CD4-positive, alpha-beta T cell (primary cell): Measurements from ENCODE around the gene TRPM5. TPM values are rescaled to one million over a fixed set of nuclear protein-coding genes. Genes with fewer than 3 reads are reported as not detected.
A peak's percentile ranks its signal among the peaks of the same experiment; 100 is the strongest.

ENCODE experiments used
- ATAC-seq: fragments of 200-7000 bp; cut with Tn5 transposase; one replicate; pipeline ENCODE4 v1.10.0; 2022; ENCODE audit warnings: mild to moderate bottlenecking; ENCODE audit not compliant: poor library complexity
- CTCF ChIA-PET: fragments of 350-600 bp; sonication (Branson Sonifier 250); formaldehyde crosslinking; loops from one replicate; lab custom pipeline; 2021; ENCODE audit warnings: antibody characterized with exemption, inconsistent platforms; lab: Charles Lee
- POLR2A ChIA-PET: fragments of 350-600 bp; sonication (Branson Sonifier 250); formaldehyde crosslinking; loops from one replicate; lab custom pipeline; 2021; ENCODE audit warnings: antibody characterized with exemption, inconsistent platforms; lab: Charles Lee
- DNase-seq, 14 experiments: peaks; one replicate each; pipeline ENCODE4 v3.0.0-alpha.2; 2013 to 2020; ENCODE audit warnings: mixed read lengths in 2 of 14
- H3K27ac ChIP-seq, 2 donors: one replicate each; pipeline versions ENCODE4 v1.5.1 to v1.7.0; 2013; ENCODE audit warnings: low read length in 2 of 2, low read depth in 1 of 2, mild to moderate bottlenecking in 1 of 2
- H3K27me3 ChIP-seq, 2 experiments: 1 replicate in 1 of 2; 2 replicates in 1 of 2; pipeline versions ENCODE4 v1.6.1 to v1.7.0; 2013; ENCODE audit warnings: low read length in 2 of 2, control low read depth in 1 of 2, mild to moderate bottlenecking in 1 of 2, moderate library complexity in 1 of 2; ENCODE audit not compliant: insufficient read depth in 2 of 2, control insufficient read depth in 1 of 2
- H3K36me3 ChIP-seq: one replicate; pipeline ENCODE4 v1.6.1; 2013; ENCODE audit warnings: low read length, control low read depth; ENCODE audit not compliant: insufficient read depth
- H3K4me1 ChIP-seq: one replicate; pipeline ENCODE4 v1.6.1; 2013; ENCODE audit warnings: low read length, control low read depth; ENCODE audit not compliant: insufficient read depth
- H3K4me3 ChIP-seq: one replicate; pipeline ENCODE4 v1.5.1; 2013; ENCODE audit warnings: mild to moderate bottlenecking, low read length, moderate library complexity
- H3K9me3 ChIP-seq, 2 experiments: 1 replicate in 1 of 2; 2 replicates in 1 of 2; pipeline versions ENCODE4 v1.6.1 to v1.7.0; 2013; ENCODE audit warnings: low read length in 2 of 2, mild to moderate bottlenecking in 2 of 2, control low read depth in 1 of 2, moderate library complexity in 1 of 2; ENCODE audit not compliant: control insufficient read depth in 1 of 2, insufficient read depth in 1 of 2
- H3K27ac Mint-ChIP-seq: one replicate; pipeline ENCODE4 v1.8.0; 2020; ENCODE audit warnings: mixed read lengths
- H3K27me3 Mint-ChIP-seq: one replicate; pipeline ENCODE4 v1.8.0; 2021; ENCODE audit warnings: mixed read lengths
- H3K36me3 Mint-ChIP-seq: one replicate; pipeline ENCODE4 v1.8.0; 2021; ENCODE audit warnings: low read depth, mixed read lengths
- H3K4me1 Mint-ChIP-seq: one replicate; pipeline ENCODE4 v1.8.0; 2021; ENCODE audit warnings: low read depth, mixed read lengths
- H3K4me3 Mint-ChIP-seq: one replicate; pipeline ENCODE4 v1.8.0; 2020; ENCODE audit warnings: mild to moderate bottlenecking, mixed read lengths
- H3K9me3 Mint-ChIP-seq: one replicate; pipeline ENCODE4 v1.8.0; 2020; ENCODE audit warnings: mixed read lengths
- CTCF ChIP-seq: fragments of 200-600 bp; IDR thresholded peaks from one replicate; pipeline ENCODE4 v1.8.0; 2022; ENCODE audit warnings: antibody characterized with exemption, mild to moderate bottlenecking
- intact Hi-C, 2 experiments: fragments of 100-400 bp; cut with DNase I in 1 of 2; cut with micrococcal nuclease in 1 of 2; formaldehyde crosslinking; loops; one replicate each; pipeline versions ENCODE4 v1.15.1 to v1.9.0; 2023 to 2025; cut with DNase I, micrococcal nuclease
- total RNA-seq, 174 experiments: library from RNA in 2 of 174; stranded (reverse) in 2 of 174; gene quantifications; one replicate each; pipeline ENCODE4 v1.2.3 and lab custom pipeline; 2021 to 2026

The TRPM5 gene
- total RNA-seq, 2 experiments from 2014 or later = 0.91 to 1.3 TPM

DNA sequence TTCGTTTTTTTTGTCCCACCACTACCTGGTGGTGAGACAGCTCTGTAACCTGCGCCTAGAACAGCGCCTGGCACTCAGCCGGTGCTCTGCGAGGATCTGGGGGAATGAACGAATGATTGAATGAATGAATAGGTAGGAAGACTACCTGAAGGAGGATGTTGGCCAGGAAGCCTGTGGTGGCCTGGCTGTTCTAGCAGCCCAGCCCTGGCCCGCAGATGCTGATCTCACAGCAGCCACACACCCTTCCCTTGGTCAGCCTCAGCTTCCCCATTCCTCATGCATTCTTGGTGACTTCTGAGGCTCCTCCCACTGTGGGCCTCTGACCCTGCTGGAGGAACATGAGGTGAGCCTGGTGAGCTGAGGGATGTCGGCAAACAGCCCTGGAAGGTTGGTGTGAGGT lies 3.7 kb downstream of the TRPM5 start:
- Mint-ChIP-seq H3K9me3 (no peaks in the 10 kb centered on the region), H3K27ac (no peak overlapping the region), H3K27me3 (no peaks in the 10 kb centered on the region), H3K4me1 (peaks cover 28% of the 10 kb centered on the region), H3K36me3 (peaks cover 3% of the 10 kb centered on the region), H3K4me3 (no peak overlapping the region)
- TF ChIP-seq CTCF = no peak
- H3K36me3 ChIP-seq = no peaks in the 10 kb centered on the region
- no peaks in the 10 kb centered on the region for H3K27me3 ChIP-seq
- peak in 1 of 14 experiments; percentile 21 for DNase-seq
- ATAC-seq = no peak
- H3K4me1 ChIP-seq = peaks cover 29% of the 10 kb centered on the region
- intact Hi-C loops = loop anchor here in 1 of 2 experiments (5.0 to 10.0 kb wide), 2 partner anchors 447 to 614 kb away; partner anchors contain the start of genes CARS1 and CDKN1C
- no peak overlapping the region for H3K4me3 ChIP-seq
- peaks cover 0 to 5% of the 10 kb centered on the region in 2 experiments for H3K9me3 ChIP-seq
- POLR2A ChIA-PET = no interaction called here
- CTCF ChIA-PET = no interaction called here
- H3K27ac ChIP-seq = no peak overlapping the region

GRCh38 chr11:2439820-2440219 lies 4.5 kb downstream of the TRPM5 start:
- Histone ChIP-seq H3K4me1 (peaks cover 24% of the 10 kb centered on the region), H3K9me3 (peaks cover 0 to 5% of the 10 kb centered on the region in 2 experiments), H3K27me3 (no peaks in the 10 kb centered on the region), H3K4me3 (no peak overlapping the region), H3K27ac (no peak overlapping the region), H3K36me3 (no peaks in the 10 kb centered on the region)
- H3K4me1 Mint-ChIP-seq = peaks cover 23% of the 10 kb centered on the region
- DNase-seq (no peak), ATAC-seq (no peak)
- POLR2A ChIA-PET = no interaction called here
- no peaks in the 10 kb centered on the region for H3K27me3 Mint-ChIP-seq
- no peak for TF ChIP-seq CTCF
- H3K36me3 Mint-ChIP-seq = no peaks in the 10 kb centered on the region
- H3K9me3 Mint-ChIP-seq = no peaks in the 10 kb centered on the region
- intact Hi-C loops = loop anchor here in 1 of 2 experiments (5.0 to 10.0 kb wide), 2 partner anchors 447 to 615 kb away; partner anchors contain the start of genes CARS1 and CDKN1C
- H3K27ac Mint-ChIP-seq = no peak overlapping the region
- CTCF ChIA-PET = no interaction called here
- H3K4me3 Mint-ChIP-seq = peak overlapping the region; percentile 7

DNA sequence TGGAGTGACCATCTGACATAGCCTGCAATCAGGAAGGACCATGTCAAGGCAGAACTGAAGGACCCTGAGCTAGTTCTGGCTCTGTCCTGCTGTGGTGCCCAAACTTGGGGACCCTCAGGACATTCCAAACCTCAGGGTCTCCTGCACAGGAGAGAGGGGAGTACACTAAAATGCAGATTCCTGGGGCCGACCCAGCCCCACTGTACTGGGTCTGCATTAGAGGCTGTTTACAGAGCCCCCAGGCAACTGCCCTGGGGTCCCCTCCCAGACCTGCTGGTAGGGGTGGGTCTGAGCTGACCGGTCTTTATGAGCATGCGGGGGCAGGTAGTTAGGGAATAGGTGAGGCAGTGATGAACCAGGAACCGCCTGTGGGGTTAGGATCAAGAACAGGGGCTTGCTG lies 6.8 kb downstream of the TRPM5 start:
- CTCF ChIA-PET = no interaction called here
- intact Hi-C loops = no loop called here
- no peaks in the 10 kb centered on the region for H3K9me3 Mint-ChIP-seq
- TF ChIP-seq CTCF = no peak
- peaks cover 7% of the 10 kb centered on the region for H3K4me1 ChIP-seq
- H3K4me1 Mint-ChIP-seq = peaks cover 10% of the 10 kb centered on the region
- ATAC-seq (no peak), DNase-seq (no peak)
- no peaks in the 10 kb centered on the region for H3K27me3 ChIP-seq
- H3K36me3 ChIP-seq = no peaks in the 10 kb centered on the region
- H3K4me3 ChIP-seq = no peak overlapping the region
- peaks cover 0 to 5% of the 10 kb centered on the region in 2 experiments for H3K9me3 ChIP-seq
- no peak overlapping the region for H3K27ac ChIP-seq
- POLR2A ChIA-PET = no interaction called here
- no peaks in the 10 kb centered on the region for H3K36me3 Mint-ChIP-seq
- no peak overlapping the region for H3K4me3 Mint-ChIP-seq
- no peaks in the 10 kb centered on the region for H3K27me3 Mint-ChIP-seq
- H3K27ac Mint-ChIP-seq = no peak overlapping the region
